ENCODE results near the gene FAS.

- TF ChIP-seq CTCF (conservative IDR thresholded peaks at IDR 0.05; ENCODE audit: low read length) (no peak), EZH2phosphoT487 (IDR thresholded peaks at IDR 0.05; ENCODE audit: borderline replicate concordance) (no peak)
Observed at GRCh38 chr10:88941026-88941425, 49.6 kb upstream of the FAS start.

Data from Loucy (cell line).